ENCODE measurements around the gene PPP4R1.

DNA sequence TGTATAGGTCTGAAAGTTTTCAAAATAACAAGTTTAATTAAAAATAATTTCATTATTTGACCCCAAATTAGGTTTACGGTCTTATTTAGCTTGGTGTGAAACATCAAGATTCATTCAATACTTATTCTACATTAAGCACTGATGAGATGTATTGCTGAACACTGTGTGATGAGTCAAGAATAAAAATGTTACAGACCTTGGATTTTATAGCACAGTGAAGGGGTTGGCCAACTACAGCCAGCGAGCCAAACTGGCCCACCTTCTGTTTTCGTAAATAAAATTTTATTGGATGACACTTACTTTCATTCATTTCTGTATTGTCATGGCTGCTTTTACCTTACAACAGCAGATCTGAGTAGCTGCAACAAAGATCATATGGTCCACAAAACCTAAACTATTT lies 8.3 kb downstream of the PPP4R1 start:
- TF ChIP-seq, protein P1, sequence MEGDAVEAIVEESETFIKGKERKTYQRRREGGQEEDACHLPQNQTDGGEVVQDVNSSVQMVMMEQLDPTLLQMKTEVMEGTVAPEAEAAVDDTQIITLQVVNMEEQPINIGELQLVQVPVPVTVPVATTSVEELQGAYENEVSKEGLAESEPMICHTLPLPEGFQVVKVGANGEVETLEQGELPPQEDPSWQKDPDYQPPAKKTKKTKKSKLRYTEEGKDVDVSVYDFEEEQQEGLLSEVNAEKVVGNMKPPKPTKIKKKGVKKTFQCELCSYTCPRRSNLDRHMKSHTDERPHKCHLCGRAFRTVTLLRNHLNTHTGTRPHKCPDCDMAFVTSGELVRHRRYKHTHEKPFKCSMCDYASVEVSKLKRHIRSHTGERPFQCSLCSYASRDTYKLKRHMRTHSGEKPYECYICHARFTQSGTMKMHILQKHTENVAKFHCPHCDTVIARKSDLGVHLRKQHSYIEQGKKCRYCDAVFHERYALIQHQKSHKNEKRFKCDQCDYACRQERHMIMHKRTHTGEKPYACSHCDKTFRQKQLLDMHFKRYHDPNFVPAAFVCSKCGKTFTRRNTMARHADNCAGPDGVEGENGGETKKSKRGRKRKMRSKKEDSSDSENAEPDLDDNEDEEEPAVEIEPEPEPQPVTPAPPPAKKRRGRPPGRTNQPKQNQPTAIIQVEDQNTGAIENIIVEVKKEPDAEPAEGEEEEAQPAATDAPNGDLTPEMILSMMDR (IDR thresholded peaks at IDR 0.05), result no peak
- TF ChIP-seq POLR2A (IDR thresholded peaks at IDR 0.05), result no peak
